Coronary artery (tissue), 2 donors: ENCODE results near the gene TMEM151A.
A peak's percentile ranks its signal among the peaks of the same experiment; 100 is the strongest.
"Not testable (repeated sequence)": the region's sequence is repeated elsewhere in the genome, so short reads cannot be mapped to it uniquely, and the experiment has no call there.

Experiments
- DNase-seq: peaks from one replicate; pipeline ENCODE4 v3.0.0-alpha.2; 2017; ENCODE audit warnings: low spot score
- H3K27ac ChIP-seq, 2 donors: fragments of 200-600 bp; sonication (generic); one replicate each; pipeline ENCODE4 v1.5.1; 2016 to 2019
- H3K4me3 ChIP-seq: fragments of 200-600 bp; sonication (generic); 2 replicates; pipeline ENCODE4 v1.5.1; 2016; ENCODE audit warnings: mild to moderate bottlenecking, moderate library complexity
- CTCF ChIP-seq: fragments of 200-600 bp; sonication (generic); IDR thresholded peaks from one replicate; pipeline ENCODE4 v1.5.1; 2019; ENCODE audit warnings: antibody characterized with exemption

Gene TMEM151A

GRCh38 chr11:66315921-66316811 is 24.5 kb downstream of the TMEM151A start:
- no peak for DNase-seq
- H3K27ac ChIP-seq, result peak overlapping the region; percentile 55 to 87

GRCh38 chr11:66316849-66317251 is 25.2 kb downstream of the TMEM151A start, which contains the start of gene CD248:
CD248 (minus strand) TSS chr11:66317044; CDS start chr11:66317027, 17 bp downstream.
- no peak for DNase-seq
- TF ChIP-seq CTCF, result no peak
- Histone ChIP-seq H3K4me3 (peak within 1 kb of the TSS; percentile 83), H3K27ac (peak within 1 kb of the TSS; percentile 55 to 87)

More at GRCh38 chr11:66315921-66316811, 24.5 kb downstream of the TMEM151A start:
- peak overlapping the region; percentile 83 for H3K4me3 ChIP-seq
- TF ChIP-seq CTCF, result no peak

GRCh38 chr11:66317322-66317722 is 25.6 kb downstream of the TMEM151A start:
- H3K27ac ChIP-seq, result peak overlapping the region; percentile 55 to 87
- H3K4me3 ChIP-seq, result peak overlapping the region; percentile 83

GRCh38 chr11:66317723-66318599 is 26.3 kb downstream of the TMEM151A start:
- peak overlapping the region; percentile 83 for H3K4me3 ChIP-seq
- no peak for TF ChIP-seq CTCF
- DNase-seq, result no peak
- peak overlapping the region; percentile 20 to 87 for H3K27ac ChIP-seq

More at GRCh38 chr11:66317322-66317722, 25.6 kb downstream of the TMEM151A start:
- DNase-seq, result no peak
- no peak for TF ChIP-seq CTCF

- Histone ChIP-seq H3K4me3 (no peak overlapping the region), H3K27ac (peak overlapping the region in 1 of 2 donors; percentile 87)
- TF ChIP-seq CTCF, result no peak
- no peak for DNase-seq
Measured at GRCh38 chr11:66318600-66318970, 26.9 kb downstream of the TMEM151A start.

GRCh38 chr11:66320289-66320688 is 28.6 kb downstream of the TMEM151A start:
- not testable (repeated sequence) for H3K27ac ChIP-seq, DNase-seq, H3K4me3 ChIP-seq

- H3K4me3 ChIP-seq, DNase-seq, H3K27ac ChIP-seq: not testable (repeated sequence)
Measured at GRCh38 chr11:66320748-66321147, 29.1 kb downstream of the TMEM151A start.
